HG02970 (cell line): ENCODE results near the gene SPIN2B.

Source experiments
- ATAC-seq: cut with Tn5 transposase; IDR thresholded peaks from one replicate; pipeline ENCODE4 v1.9.1; 2021; ENCODE audit warnings: mild to moderate bottlenecking, moderate library complexity, moderate number of reproducible peaks; ENCODE audit not compliant: unreplicated experiment, low FRiP score

SPIN2B gene

DNA sequence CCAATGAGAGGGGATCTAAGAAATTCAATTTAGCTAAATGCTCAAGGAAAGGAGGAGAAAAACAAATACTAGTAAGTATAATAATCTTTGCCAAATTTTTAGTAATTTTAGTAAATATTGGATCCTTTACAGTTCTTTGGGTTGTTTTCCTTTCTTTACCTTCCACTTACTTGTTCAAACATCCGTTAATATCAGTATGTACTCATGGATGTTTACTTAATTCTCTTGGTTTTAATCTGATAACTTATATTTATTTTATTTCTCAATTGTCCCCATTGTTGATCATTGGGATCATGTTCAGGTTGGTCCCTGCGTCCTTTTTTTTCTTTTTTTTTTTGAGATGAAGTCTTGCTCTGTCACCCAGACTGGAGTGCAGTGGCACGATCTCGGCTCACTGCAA lies 46.9 kb downstream of the SPIN2B start:
- ATAC-seq, result no peak

DNA sequence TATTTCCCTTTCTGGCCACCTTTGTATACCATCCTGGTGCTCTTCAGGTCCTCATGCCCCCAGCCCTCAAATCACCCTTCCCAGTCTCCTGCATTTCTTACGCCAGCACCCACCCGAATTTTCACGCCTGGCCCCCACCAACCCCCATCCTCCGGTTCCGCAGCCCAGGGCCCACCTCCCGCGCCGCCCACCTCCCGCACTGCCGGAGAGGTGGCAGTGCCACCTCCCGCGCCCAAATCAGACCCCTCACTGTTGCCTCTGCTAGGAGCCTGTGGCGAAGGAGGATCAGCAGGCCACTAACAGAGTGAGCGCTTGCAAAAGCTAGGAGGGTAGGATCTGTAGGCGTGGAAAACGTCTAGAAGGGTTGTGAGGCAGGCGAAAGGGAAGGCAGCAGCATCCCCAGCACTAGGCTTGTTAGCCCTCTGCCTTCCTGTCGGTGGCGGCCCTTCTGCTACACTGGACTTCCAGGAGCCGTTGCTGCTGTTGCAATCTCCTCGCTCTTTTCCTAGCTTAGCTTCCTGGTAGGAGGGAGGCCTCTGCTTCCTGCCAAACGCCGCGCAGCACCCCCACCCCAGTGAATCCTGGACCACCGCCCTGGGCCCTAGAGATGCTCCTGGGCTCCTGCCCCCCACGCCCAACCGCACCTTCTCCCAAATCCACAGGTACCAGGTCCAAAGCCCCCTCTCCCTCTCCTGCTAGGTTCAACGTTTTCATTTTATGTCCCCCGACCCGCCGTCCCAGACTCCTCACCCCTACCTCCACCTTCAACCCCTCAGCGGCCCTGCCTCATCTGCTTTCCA lies 51.0 kb downstream of the SPIN2B start:
- no peak for ATAC-seq
